ENCODE data around the gene KLF2. TPM values are rescaled to one million over a fixed set of nuclear protein-coding genes. Genes with fewer than 3 reads are reported as not detected.

The KLF2 gene
- total RNA-seq, 2 donors from 2014 or later = 13.2 to 42.2 TPM

DNA sequence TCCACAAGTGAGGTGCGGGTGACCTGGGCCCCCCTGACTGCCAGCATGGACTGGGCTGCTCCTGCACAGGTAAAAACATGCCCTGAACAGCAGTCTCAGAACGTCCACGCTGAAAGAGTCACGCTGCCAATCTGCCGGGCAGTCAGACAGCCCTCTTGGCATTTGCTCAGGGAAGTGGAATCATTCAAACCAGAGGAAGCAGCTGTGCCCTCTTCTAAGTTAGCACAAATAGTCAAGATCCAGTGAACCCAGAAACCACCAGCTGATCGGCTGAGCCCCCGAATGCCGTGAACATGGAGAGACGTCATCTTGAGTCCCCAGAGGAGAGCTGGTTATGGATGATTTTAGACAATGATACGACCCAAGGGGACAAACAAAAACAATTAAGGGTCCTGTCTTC, 34.4 kb downstream of the KLF2 start:
- peaks cover 18% of the 10 kb centered on the region for H3K4me1 ChIP-seq
- H3K27me3 ChIP-seq = no peaks in the 10 kb centered on the region
- TF ChIP-seq, protein P1, sequence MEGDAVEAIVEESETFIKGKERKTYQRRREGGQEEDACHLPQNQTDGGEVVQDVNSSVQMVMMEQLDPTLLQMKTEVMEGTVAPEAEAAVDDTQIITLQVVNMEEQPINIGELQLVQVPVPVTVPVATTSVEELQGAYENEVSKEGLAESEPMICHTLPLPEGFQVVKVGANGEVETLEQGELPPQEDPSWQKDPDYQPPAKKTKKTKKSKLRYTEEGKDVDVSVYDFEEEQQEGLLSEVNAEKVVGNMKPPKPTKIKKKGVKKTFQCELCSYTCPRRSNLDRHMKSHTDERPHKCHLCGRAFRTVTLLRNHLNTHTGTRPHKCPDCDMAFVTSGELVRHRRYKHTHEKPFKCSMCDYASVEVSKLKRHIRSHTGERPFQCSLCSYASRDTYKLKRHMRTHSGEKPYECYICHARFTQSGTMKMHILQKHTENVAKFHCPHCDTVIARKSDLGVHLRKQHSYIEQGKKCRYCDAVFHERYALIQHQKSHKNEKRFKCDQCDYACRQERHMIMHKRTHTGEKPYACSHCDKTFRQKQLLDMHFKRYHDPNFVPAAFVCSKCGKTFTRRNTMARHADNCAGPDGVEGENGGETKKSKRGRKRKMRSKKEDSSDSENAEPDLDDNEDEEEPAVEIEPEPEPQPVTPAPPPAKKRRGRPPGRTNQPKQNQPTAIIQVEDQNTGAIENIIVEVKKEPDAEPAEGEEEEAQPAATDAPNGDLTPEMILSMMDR (IDR thresholded peaks at IDR 0.05) = no peak
- TF ChIP-seq POLR2A (IDR thresholded peaks at IDR 0.05) = no peak
- no peak overlapping the region for H3K27ac ChIP-seq
- intact Hi-C loops (cut with DNase I) = no loop called here
- DNase-seq (no peak), ATAC-seq (no peak)
- H3K4me3 ChIP-seq = no peak overlapping the region
- no peaks in the 10 kb centered on the region for H3K9me3 ChIP-seq
- H3K36me3 ChIP-seq (replicated peaks in 1 of 2; ENCODE audit: insufficient read depth in 1 of 2, low read depth in 2 of 2) = no peaks in the 10 kb centered on the region
- 65 to 76% methylated on average over 10 of the region's 10 CpGs for WGBS, 2 donors

DNA sequence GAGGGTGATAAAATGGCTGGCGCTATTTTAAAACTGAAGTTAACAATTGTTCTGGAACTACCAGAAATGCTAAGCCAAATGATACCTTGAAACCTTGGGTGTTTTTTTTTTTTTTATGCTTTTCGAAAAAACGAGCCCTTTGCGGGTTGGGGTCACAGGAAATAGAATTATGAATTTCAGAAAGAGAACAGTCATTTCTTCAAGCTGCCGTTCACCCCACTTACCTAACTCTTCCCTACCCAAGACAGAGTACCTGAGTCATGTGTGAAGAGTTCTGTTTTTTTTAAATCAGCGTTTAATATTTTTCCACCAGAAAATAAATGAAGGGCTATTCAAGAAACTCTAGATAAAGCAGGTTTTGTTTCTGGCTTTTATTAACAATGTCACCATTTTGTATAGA, 35.3 kb downstream of the KLF2 start:
- TF ChIP-seq, protein P1 (IDR thresholded peaks at IDR 0.05) = no peak
- no peak for TF ChIP-seq POLR2A (IDR thresholded peaks at IDR 0.05)
- Histone ChIP-seq H3K27ac (no peak overlapping the region), H3K4me1 (peaks cover 27% of the 10 kb centered on the region), H3K36me3 (replicated peaks in 1 of 2; ENCODE audit: insufficient read depth in 1 of 2, low read depth in 2 of 2) (no peaks in the 10 kb centered on the region), H3K4me3 (no peak overlapping the region), H3K9me3 (no peaks in the 10 kb centered on the region), H3K27me3 (no peaks in the 10 kb centered on the region)
- WGBS, 2 donors = 87 to 90% methylated on average over 6 of the region's 6 CpGs
- intact Hi-C loops (cut with DNase I) = no loop called here
- DNase-seq (no peak), ATAC-seq (no peak)

DNA sequence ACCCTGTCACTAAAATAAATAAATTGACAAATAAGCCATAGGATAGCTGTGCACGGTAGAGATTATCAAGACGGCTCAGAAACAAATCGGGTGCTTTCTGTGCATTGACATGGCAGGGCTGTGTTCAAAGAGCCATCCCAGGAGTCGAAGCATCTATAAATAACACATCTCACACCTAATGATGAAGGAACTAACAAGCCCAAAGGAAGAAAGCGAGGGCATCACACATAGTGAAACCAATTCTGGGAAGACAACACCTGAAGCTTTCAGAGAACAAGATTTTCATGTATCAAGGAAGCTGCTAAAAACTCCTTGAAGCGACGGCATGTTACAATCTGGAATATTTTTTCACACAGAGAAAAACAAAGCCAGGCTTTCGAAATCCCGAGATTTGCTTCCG, 36.1 kb downstream of the KLF2 start:
- intact Hi-C loops (cut with DNase I) = no loop called here
- TF ChIP-seq, protein P1 (IDR thresholded peaks at IDR 0.05) = no peak
- no peak for TF ChIP-seq POLR2A (IDR thresholded peaks at IDR 0.05)

DNA sequence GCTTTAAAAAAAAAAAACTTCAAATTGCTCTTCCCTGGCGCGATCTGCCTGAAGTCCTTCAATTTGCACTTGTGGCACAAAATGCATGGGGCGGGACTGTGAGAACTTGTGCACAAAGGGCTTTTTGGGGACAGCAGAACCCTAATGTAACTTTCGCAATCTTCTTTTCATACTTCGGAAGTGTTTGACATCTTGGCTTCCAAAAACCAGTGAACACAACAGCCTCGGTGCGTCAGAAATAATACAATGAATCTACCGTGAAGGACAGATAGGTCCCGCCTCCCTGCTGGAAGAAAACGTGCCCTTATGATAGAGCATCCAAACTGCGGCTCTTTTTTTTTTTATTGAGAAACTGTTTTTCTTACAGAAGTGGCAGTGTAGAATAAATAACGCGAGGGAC, 36.6 kb downstream of the KLF2 start:
- TF ChIP-seq, protein P1 (IDR thresholded peaks at IDR 0.05) = no peak
- TF ChIP-seq POLR2A (IDR thresholded peaks at IDR 0.05) = no peak
- H3K36me3 ChIP-seq (replicated peaks in 1 of 2; ENCODE audit: insufficient read depth in 1 of 2, low read depth in 2 of 2) = no peaks in the 10 kb centered on the region
- no peak overlapping the region for H3K27ac ChIP-seq
- no peaks in the 10 kb centered on the region for H3K9me3 ChIP-seq
- no peak overlapping the region for H3K4me3 ChIP-seq
- H3K27me3 ChIP-seq = no peaks in the 10 kb centered on the region
- 77 to 91% methylated on average over 13 of the region's 13 CpGs for WGBS, 2 donors
- no peak for DNase-seq
- peaks cover 27% of the 10 kb centered on the region for H3K4me1 ChIP-seq
- ATAC-seq = no peak
- intact Hi-C loops (cut with DNase I) = no loop called here

More for the DNA sequence above, 36.1 kb downstream of the KLF2 start:
- no peaks in the 10 kb centered on the region for H3K36me3 ChIP-seq (replicated peaks in 1 of 2; ENCODE audit: insufficient read depth in 1 of 2, low read depth in 2 of 2)
- H3K27ac ChIP-seq = no peak overlapping the region
- no peak overlapping the region for H3K4me3 ChIP-seq
- H3K4me1 ChIP-seq = peaks cover 27% of the 10 kb centered on the region
- no peaks in the 10 kb centered on the region for H3K9me3 ChIP-seq
- WGBS, 2 donors = 81 to 87% methylated on average over 10 of the region's 10 CpGs
- no peaks in the 10 kb centered on the region for H3K27me3 ChIP-seq
- ATAC-seq (no peak), DNase-seq (no peak)

DNA sequence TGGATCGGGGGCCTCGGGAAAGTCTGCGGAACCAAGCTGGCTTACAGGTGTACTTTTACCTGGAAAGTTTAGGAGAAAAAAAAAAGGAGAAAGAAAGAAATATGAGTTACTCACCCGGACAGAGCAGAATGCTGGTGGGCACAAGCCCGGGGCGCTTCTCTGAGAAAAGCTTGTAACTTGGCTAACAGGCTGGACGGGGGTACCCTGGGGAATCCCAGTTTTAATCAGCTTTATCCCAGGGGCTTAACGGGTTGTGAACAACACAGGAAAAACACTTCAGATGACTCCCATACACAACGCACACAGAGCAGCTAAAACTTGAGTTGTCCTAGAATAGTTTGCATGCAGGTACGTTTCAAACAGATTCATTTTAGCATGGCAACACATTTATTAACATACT, 37.3 kb downstream of the KLF2 start:
- H3K27me3 ChIP-seq = no peaks in the 10 kb centered on the region
- H3K4me3 ChIP-seq = no peak overlapping the region
- H3K27ac ChIP-seq = no peak overlapping the region
- peaks cover 27% of the 10 kb centered on the region for H3K4me1 ChIP-seq
- H3K9me3 ChIP-seq = no peaks in the 10 kb centered on the region
- ATAC-seq (no peak), DNase-seq (no peak)
- H3K36me3 ChIP-seq (replicated peaks in 1 of 2; ENCODE audit: insufficient read depth in 1 of 2, low read depth in 2 of 2) = no peaks in the 10 kb centered on the region
- no peak for TF ChIP-seq POLR2A (IDR thresholded peaks at IDR 0.05)
- TF ChIP-seq, protein P1 (IDR thresholded peaks at IDR 0.05) = no peak
- intact Hi-C loops (cut with DNase I) = no loop called here
- 92 to 95% methylated on average over 8 to 10 of the region's 10 CpGs for WGBS, 2 donors

Measured in body of pancreas (tissue), 4 donors.